Fibroblast of villous mesenchyme (primary cell): Measurements from ENCODE around the gene VPS18. TPM values are rescaled to one million over a fixed set of nuclear protein-coding genes. Genes with fewer than 3 reads are reported as not detected.

Source experiments
- DNase-seq: peaks from one replicate; pipeline ENCODE4 v3.0.0-alpha.2; 2010; ENCODE audit warnings: low read depth
- H3K4me3 ChIP-seq: 2 replicates; pipeline ENCODE4 v1.5.1; 2011; ENCODE audit warnings: low read depth, mild to moderate bottlenecking, low read length
- total RNA-seq: library from RNA; depleted of rRNA; stranded (reverse); fragments of >200 nt; gene quantifications from 2 replicates; pipeline ENCODE4 v1.2.3, GENCODE V29; 2012
- TF ChIP-seq, protein P1 (sequence below): IDR thresholded peaks from 2 replicates; pipeline ENCODE4 v1.5.1; 2012; ENCODE audit warnings: low read depth, mild to moderate bottlenecking, low read length; ENCODE audit not compliant: insufficient read depth

Gene VPS18
- total RNA-seq, 1 donor: 48.8 TPM

DNA sequence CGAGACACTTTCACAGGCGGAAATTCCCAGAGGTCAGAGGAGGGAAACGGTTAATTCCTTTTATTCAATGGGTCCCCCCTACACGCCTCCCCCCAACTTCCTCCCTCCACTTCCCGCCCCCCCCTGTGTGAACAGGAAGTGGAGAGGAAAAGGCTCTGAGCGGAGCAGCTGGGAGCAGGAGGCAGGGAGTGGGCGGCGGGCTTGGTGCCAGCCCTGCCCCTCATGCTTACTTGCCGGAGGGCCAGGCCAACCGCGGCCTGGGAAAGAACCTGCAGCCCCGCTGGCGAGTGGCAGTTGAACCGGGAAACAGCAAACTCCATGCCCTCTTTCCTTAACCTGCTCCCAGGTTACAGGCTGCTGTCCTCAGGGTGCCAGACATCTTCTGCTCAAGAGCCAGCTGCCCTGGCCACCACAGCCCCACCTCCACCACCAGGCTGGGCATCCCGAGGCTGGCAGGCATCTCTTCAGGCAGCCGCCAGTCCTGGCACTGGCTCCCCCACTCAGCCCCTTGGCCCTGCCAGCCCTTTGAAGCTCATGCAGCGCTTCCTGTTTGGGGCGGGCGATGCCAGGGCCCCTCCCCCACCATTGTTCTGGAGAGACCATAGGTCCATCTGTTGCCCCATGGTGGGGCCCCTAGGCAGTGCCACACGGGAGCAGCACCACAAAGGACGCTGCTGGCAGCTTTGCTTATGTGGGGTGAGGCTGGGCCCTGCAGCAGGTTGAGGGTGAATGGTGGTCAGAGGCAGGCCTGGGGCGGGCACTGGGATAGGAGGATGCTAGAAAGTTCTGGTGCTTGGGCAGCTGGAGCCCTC lies 12.9 kb downstream of the VPS18 start:
- TF ChIP-seq, protein P1, sequence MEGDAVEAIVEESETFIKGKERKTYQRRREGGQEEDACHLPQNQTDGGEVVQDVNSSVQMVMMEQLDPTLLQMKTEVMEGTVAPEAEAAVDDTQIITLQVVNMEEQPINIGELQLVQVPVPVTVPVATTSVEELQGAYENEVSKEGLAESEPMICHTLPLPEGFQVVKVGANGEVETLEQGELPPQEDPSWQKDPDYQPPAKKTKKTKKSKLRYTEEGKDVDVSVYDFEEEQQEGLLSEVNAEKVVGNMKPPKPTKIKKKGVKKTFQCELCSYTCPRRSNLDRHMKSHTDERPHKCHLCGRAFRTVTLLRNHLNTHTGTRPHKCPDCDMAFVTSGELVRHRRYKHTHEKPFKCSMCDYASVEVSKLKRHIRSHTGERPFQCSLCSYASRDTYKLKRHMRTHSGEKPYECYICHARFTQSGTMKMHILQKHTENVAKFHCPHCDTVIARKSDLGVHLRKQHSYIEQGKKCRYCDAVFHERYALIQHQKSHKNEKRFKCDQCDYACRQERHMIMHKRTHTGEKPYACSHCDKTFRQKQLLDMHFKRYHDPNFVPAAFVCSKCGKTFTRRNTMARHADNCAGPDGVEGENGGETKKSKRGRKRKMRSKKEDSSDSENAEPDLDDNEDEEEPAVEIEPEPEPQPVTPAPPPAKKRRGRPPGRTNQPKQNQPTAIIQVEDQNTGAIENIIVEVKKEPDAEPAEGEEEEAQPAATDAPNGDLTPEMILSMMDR: no peak
- H3K4me3 ChIP-seq: peak overlapping the region; percentile 51
- DNase-seq: peak; percentile 21

DNA sequence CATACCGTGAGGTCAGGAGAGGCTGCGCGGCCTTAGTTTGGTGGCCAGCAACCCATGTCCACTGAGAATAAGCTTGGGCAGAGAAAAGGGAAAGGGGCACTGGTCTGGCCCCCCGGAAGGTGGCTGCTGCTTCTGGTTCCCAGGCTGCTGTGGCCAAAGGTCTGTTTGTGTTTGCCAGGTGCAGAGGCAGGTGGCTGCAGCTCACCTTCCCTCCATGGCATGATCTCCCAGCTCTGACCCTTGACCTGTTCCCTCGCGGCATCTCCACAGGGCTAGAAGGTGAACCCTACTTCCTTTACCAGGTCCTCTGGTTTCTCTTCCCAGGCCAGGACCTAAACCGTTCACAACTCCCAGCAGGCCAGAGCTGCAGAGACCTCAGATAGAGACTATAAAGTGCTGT lies 13.8 kb downstream of the VPS18 start:
- H3K4me3 ChIP-seq: no peak overlapping the region
- TF ChIP-seq, protein P1: no peak
- DNase-seq: no peak

DNA sequence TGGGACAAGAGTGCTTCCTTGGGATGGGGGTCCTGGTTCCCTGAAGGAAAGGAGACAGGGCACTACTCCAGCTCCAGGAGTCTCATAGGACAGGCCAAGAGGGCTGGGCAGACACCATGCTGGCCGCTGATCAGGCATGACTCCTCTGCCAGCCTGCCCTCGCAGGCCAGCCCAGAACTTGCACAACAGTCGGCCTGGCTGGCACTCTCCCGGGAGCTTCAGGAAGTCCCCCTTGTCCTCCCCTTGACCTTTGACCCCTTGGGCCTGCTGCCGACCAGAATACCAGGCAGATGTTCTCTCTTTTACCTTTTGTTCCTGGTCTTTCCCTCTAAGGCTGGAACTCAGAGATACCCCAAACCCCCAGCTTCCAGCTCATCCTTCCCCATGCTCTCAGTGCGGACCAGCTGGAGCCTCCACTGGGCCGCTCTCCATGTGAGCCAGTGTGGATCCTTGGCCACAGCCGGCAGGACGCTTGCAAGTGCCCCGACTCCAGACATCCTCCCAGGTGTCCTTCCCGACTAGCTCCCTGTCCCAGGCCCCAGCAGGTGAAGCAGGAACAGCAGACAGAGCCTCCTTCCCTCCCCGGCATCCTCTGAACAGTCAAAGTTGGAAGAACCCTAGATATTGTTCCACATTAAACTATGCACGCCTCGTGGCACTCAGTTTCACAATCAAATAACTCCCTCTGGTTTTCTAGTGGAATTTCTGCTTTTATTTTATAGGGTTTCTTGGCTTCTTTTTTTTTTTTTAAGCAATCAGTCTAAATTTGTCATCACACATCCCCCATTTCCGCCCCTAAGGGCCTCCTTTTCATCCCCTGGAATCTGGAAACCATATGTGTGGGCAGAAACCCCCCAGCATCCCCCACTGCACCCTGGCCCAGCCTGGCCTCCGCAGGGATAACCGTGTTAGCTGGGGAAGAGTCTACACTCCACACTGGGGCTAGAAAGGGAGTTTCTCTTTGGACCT lies 15.7 kb downstream of the VPS18 start:
- TF ChIP-seq, protein P1: no peak
- DNase-seq: peak; percentile 76
- H3K4me3 ChIP-seq: no peak overlapping the region

DNA sequence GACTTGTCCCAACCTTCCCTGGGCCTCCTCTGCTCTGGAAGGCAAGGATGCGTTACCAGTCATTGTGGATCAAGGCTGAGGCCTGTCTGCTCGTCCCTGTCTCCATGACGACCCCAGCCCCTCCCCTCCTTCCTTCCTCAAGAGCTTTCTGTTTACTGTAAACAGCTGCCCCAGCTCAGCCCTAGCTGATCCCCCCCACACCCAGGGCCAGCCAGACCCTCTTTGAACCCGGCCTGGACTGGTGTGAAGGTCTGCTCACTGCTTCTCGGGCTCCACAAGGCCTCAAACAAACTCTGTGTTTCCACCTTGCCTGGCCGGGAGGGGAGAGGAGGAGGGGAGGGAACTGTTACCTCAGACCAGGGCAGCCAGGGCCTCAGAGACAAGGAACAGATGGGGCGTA lies 16.9 kb downstream of the VPS18 start:
- TF ChIP-seq, protein P1: no peak
- H3K4me3 ChIP-seq: no peak overlapping the region
- DNase-seq: no peak

DNA sequence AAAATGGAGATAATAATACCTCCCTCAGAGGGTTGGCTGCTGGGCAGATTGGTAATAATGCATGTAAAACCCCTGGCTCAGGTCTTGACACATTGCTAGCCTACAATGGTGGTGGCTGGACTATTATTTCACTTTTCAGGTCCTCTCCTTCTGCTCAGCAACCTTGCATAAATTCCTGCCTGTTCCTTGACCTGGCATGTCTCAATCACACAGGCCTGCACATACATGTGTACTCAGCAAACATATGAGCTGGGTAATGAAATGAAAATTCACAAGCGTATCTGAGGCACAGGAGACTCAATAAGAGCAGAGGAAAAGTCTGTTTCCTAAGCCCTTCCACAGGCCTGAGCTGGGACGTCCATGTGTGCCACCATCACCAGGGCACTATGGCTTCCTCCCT lies 17.4 kb downstream of the VPS18 start:
- no peak for DNase-seq
- TF ChIP-seq, protein P1: no peak

DNA sequence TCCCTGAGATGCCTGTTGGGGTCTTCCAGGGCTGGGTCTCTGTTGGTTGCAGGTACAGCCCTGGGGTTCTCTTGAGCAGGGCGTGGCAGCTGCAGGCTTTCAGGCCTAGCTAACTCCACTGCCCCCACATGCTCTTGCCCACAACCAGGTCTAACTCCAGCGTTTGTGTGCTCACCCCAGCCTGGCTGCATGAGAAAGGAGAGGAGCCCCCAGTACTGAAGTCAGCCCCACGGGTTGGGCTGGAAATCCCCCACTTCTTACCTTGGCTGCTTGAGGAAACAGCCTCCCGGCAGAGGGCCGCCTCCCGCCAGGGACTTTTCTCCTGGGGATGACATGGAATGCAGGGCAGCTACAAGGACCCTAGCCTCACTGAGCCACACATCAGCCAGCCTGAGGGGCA lies 18.2 kb downstream of the VPS18 start:
- no peak overlapping the region for H3K4me3 ChIP-seq
- no peak for DNase-seq
- TF ChIP-seq, protein P1: no peak

More for the DNA sequence above, 17.4 kb downstream of the VPS18 start:
- no peak overlapping the region for H3K4me3 ChIP-seq
